Cardiac septum (tissue), 1 donor: ENCODE results near the gene HOXA6. TPM values are rescaled to one million over a fixed set of nuclear protein-coding genes. Genes with fewer than 3 reads are reported as not detected.

Experiments used
- DNase-seq: peaks from one replicate; pipeline ENCODE4 v3.0.0-alpha.2; 2020; ENCODE audit warnings: low spot score
- intact Hi-C: fragments of 100-400 bp; cut with DNase I; formaldehyde crosslinking; loops from one replicate; pipeline ENCODE4 v1.14.0; 2022
- total RNA-seq: library from RNA; stranded (reverse); fragmentation: NEBNext Ultra II Directional; extraction: Animal tissue kit (Norgen Biotek cat#: 25700); gene quantifications from one replicate; pipeline ENCODE4 v1.2.1, GENCODE V29; 2021
- donor health status: DM: no; HTN: no; CAD: no.

The HOXA6 gene
- total RNA-seq, 1 donor from 2014 or later = not detected

DNA sequence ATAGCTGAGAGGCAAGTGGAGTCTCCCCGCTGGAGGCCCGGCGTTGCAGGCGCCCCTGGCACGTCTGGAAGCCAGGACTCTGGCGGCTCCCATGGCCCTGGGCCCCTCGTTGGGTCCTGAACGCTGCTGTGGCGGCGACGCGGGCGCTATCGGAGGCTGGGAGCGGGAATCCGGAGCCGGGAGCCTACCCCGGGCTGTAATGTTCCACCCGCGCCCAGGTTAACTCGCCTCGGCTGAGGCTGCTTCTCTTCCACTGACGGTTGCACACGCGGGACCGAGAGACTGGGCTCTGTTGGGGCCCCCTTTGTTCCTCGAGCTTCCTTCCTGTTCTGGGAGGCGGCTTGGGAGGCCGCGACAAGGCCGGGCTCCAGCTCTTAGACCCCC lies 2.8 kb downstream of the HOXA6 start:
- DNase-seq = peak; percentile 47
- intact Hi-C loops = no loop called here

DNA sequence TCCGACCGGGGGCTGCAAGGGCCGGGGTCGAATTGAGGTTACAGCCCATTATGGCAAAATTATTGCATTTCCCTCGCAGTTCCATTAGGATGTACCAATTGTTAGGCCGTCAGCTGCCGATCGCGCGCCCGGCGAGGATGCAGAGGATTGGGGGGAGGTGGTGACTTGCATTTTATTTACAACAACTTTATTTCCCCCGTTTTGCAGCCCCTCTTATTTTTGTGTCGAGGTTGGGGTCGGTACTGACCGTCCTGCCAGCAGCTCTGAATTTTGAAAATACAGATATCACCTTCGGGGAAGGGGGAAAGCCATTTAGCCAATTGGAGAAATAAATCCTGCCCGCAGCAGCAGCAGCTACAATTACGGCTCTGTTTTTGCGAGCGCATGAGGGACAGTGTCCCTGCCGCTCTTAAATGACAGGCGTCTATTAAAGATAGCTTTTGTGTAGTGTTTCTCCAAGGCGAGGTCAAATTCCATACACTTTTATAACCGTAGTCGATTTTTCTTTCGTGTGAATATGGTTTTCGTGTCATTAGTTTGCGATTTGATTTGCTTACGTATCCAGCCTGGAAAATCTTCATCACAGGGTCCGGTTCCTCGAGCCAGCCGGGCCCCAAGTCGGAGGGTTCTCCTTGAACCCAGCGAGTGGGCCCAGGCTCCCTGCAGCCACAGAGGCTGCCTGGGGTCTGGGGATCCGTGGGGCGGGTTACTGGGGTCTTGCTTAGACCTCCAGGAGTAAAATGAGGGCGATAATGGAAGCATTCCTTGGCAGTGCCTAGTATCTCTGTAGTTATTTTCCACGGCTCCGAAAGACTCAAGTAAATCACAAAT lies 3.4 kb downstream of the HOXA6 start:
- DNase-seq = no peak

DNA sequence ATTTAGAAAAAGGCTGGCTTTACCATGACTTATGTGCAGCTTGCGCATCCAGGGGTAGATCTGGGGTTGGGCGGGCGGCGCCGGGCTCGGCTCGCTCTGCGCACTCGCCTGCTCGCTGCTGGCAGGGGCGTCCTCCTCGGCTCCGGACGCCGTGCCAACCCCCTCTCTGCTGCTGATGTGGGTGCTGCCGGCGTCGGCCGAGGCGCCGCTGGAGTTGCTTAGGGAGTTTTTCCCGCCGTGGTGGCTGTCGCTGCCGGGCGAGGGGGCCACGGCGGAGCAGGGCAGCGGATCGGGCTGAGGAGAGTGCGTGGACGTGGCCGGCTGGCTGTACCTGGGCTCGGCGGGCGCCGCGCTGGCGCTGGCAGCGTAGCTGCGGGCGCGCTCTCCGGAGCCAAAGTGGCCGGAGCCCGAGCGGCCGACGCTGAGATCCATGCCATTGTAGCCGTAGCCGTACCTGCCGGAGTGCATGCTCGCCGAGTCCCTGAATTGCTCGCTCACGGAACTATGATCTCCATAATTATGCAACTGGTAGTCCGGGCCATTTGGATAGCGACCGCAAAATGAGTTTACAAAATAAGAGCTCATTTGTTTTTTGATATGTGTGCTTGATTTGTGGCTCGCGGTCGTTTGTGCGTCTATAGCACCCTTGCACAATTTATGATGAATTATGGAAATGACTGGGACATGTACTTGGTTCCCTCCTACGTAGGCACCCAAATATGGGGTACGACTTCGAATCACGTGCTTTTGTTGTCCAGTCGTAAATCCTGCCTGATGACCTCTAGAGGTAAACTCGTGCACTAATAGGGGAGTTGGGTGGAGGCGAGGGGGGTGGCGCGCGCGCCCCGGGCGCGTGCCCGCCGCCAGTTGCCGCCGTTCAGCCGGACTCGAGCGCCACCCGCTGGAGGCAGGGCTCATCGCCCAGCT lies 4.3 kb downstream of the HOXA6 start, which contains the start of gene HOXA5:
HOXA5 (minus strand) TSS at position 659 of the 927 bp plus-strand sequence; CDS start at position 585, 74 bp downstream.
- intact Hi-C loops = no loop called here
- peak; percentile 73 for DNase-seq

More for the DNA sequence above, 3.4 kb downstream of the HOXA6 start:
- intact Hi-C loops = no loop called here

DNA sequence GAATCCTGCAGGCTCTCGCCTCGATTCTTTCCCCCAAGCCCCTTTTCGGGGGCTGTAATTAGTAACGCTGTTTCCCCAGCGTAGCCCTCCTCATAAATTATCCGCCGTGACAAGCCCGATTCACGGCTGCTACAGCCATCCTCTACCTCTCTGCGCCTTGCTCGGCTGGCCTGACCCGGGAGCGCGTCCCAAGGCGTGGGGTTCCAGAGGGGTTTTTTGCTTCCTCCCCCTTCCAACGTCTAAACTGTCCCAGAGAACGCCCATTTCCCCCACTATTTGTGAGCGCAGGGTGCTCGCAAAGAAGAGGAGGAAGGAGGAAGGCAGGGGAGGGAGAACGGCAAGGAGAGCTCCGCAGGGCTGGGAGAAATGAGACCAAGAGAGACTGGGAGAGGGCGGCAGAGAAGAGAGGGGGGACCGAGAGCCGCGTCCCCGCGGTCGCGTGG lies 5.0 kb downstream of the HOXA6 start:
- intact Hi-C loops = no loop called here
- peak; percentile 43 for DNase-seq

DNA sequence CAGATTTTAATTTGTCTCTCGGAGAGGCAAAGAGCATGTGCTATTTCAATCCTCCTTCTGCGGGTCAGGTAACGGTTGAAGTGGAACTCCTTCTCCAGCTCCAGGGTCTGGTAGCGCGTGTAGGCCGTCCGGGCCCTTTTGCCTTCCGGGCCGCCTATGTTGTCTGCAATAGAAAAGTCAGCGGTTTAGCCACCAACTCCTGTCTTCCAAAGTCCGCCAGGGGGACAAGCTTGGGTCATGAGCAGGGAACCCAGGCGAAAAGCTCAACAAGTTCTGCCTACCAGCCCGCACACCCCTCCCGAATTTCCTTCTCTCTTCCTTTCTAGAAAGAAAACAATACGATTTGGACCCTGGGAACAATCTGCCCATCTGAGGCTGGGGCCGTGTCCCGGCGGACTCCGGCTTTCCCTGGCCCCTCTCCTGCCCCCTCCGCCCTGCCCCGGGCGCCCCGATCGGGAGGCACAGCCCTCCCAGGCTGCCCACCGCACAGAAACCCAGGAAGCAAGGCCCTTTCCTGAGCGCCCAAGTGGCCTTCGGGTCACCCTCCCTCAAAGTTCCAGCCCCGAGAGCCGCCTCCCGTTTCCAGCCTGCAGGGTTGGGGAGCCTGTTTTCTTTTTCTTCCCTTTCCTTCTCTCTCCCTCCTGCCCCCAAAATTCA lies 5.5 kb downstream of the HOXA6 start:
- DNase-seq = peak; percentile 66
- intact Hi-C loops = no loop called here

DNA sequence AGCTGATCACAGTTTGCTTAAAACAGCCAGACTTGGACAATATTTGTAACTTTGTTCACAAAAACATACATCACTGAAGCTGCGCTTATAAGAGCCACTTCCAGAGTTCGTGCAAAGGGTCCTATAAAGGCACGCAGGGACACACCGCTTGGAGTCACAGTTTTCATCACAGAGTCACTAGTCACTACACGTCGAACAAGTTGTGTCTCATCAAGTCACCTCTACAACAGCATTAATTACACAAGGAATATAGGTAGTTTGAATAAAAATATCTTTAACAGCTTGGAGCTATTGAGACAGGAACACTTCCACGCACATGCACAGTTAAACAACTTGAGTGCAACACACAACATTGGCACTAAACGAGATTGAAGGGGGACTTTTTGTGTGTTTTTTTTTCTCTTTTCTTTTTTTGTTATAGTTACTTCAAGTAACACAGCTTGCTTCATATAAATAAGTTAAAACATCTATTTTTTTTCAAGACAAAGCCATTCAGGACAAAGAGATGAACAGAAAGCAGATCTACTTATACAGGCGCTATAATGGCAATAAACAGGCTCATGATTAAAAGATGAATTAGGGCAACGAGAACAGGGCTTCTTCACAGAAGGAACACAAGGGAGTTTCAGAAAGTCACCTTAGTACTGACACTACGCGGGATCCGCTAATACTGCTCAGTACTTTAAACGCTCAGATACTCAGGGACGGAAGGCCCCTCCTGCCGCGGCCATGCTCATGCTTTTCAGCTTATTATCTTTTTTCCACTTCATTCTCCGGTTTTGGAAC lies 6.2 kb downstream of the HOXA6 start:
- DNase-seq = no peak
- intact Hi-C loops = no loop called here

DNA sequence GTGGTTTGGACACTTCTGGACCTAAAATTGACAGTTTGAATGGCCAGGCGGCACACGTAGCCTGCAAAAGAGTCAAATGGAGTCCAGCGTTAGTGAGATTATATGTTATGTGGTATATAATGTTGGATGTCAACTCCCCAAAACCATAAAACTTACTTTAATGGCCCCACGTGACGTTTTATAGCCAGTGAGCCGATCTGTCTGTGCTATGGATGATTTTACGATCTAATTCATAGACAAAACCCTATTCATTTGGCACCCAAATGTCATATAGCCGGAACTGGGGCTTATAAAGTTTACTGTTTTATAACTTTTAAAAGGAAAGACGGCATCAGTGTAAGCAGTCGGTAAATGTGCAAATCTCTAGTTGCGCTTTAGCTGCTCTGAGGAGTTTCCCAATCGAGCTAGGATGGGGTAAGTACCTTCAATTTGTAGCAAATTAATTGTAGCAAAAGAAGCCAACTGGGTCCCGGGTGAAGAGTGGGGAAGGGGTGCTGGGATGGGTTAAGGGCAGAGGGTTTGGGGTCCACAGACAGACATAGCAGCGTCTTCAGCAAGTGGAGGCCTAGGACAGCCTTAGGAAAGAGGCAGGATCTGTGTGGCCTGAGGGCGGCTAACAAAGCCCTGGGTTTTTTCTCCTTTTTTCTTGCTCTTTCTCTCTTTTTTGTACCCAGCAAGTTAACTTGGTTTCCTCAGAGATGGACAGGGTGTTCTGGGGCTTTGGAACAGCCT lies 7.3 kb downstream of the HOXA6 start:
- DNase-seq = no peak
- intact Hi-C loops = no loop called here

DNA sequence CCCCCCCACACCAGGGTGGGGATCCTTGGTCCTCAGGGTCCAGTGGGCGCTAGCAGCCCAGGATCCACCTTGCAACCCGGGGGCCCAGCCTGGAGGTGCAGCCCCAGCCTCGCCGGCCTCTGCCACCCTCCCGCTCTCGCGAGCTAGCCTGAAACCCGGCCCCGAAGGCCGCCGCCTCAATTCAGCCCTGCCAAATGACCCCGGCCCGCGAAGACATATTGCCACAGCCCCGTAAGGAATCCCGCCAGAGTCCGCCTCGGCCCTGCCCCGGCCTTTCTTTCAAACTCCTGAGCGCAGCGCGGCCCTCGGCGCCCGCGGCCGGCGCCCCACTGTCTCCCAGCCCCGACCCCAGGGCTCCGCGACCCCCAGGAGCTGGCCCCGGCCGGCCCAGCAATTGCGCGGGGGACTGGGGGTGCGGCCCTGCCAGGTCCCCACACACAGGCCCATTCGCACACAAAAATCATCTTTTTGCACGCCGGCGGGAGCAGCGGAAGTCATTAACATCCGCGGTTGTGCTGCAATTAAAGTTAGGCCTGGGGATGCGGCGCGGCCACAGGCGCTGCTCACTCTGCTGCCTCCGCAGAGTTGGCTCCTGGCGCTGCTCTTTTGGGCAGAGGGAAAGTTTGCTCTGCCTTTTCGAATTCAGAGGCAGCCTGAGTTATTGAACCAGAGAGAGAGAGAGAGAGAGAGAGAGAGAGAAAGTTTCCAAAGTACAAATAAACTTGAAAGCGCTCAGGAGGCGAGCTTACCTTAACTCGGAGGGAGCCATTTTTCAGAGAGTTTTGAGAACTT lies 8.0 kb downstream of the HOXA6 start:
- DNase-seq = no peak
- intact Hi-C loops = no loop called here

DNA sequence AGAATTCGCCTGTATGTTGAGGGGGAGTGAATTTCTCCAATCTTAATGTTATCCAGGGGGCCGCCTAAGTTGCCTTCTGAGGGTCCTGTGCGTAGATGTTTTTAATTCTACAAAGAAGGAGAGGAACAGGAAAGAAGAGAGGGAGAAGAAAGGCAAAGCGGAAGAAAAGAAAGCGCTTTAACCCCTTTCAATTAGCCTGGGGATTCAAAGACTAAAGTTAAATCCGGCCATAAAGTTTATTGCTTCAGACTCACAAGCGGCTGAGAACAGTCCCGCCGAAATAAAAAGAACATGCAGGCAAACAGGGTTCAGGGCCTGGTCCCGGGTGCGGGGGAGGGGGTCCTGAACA lies 8.6 kb downstream of the HOXA6 start:
- DNase-seq = no peak
- intact Hi-C loops = no loop called here

DNA sequence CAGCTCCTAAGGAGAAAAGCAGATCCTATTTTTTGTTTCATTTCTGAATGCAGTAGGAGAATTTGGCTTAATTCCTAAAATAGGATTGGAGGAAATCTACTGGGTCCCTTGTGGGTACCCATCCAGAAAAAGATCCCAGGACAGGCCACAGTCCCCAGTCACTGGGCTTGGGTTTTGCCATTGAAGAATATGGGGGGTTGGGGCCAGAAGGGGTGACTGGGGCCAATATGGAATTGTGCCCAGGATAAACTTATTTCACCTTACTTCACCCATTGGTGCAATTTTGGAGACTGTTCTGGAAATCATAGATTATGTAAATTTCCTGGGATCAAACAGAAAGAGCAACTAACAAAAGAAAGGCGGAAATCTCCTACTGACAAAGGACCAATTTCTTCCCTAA lies 9.1 kb downstream of the HOXA6 start:
- DNase-seq = no peak
- intact Hi-C loops = no loop called here

DNA sequence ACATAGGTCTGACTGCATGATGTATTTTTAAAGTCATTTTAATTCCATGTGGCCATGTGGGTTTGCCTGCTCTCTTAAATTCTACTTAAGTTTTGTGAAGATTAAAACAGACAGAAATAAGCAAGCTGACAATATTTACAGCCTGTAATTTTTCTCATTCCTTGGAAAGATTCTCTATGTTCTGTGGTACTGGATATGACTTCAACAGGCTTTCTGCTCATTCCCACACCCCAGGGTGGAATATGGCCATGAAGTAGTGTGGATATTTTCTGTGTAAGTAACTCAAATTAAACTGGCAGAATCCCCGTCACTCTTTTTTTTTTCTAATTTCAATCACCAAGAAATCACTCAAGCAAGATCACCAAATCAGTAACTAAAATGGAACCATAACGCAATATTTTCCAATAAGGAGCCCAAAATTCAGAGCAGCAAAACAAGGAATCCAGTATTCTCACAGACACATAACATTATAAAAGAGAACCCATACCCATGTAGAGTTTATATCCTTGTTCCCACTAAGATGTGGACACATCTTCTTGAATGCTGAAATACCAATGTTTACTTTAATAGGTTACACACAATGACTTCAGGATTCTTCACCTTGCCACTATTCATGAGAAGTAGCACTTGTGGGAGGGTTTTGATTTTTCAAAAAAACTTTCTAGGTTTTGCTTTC lies 9.8 kb downstream of the HOXA6 start:
- DNase-seq = no peak
- intact Hi-C loops = no loop called here

DNA sequence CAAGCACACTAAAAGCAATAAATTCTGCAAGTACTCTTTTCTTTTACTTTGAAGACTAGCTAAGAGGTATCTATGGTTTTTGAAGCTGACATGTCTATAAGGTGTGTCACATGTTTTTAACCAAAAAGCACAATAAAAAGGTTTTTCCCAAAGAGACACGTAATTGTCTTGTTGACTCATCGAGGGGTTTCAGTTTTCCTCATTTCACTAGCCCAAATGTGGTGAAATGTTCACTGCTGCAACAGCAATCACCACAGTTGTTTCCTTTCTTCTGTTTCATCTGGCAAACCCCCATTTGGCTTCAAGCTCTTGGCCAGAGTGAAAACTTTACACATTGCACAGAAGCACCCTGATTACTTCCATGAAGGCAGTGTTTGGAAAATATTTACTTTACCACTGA lies 13.2 kb downstream of the HOXA6 start:
- intact Hi-C loops = loop anchor here (5.0 kb wide), 1 partner anchor 272 kb away; the partner anchor contains the start of gene SKAP2

DNA sequence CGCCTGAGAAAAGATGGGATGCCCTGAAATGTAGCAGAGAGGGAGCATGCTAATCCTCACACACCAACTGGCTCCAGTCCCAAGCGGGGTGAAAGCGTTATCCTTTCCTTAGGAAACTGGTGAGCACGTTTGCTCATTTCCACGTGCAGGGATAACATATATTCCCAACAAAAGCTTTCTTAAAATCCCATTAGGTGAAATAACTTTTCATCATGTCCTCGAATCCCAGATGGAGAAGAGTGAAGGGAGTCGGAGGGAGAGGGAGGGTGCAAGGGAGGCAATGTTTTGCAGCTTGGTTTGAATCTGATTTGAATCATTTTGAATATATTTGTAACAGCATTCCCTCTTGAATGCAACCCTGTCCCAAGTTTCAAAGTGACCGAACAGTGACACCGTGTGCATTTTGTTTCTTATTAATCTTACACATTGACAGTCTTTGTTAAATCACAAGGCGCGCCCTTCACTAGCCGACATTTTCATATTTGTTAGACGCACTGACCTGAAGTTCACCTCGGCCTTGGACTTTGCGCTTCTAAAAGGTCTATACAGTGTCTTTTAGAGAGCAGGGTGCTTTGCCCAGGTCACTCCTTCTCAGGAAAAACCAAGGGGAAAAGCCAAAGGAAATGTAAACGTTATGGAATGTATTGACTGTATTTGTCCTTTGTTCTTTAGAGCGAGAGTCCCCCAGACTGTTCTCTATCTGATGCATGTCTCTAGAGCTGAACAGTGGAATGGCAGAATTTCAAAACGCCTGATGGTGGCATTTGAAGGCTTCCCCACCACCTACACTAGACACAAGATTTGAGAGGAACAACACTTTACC lies 14.0 kb downstream of the HOXA6 start:
- no peak for DNase-seq
- intact Hi-C loops = loop anchor here (5.0 kb wide), 1 partner anchor 271 kb away; the partner anchor contains the start of gene SKAP2

More for the DNA sequence above, 13.2 kb downstream of the HOXA6 start:
- no peak for DNase-seq

DNA sequence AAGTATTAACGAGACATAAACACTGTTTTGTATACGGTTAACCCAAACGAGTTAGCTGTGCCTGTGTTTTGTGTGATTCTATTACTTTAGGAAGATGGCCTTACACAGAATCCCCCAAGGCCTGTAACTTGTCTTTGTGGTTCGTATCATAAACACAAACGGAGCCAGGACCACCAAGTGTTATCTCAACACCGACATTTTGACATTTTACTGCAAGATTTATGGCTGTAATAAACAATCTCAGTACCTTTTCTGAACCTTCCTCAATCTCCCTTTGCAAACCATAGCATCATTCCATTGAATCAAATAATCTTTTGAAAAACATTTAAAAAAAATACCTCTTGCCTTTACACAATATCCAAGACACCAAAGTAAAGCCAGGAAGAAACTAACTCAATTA lies 14.6 kb downstream of the HOXA6 start:
- intact Hi-C loops = loop anchor here (5.0 kb wide), 1 partner anchor 271 kb away; the partner anchor contains the start of gene SKAP2

DNA sequence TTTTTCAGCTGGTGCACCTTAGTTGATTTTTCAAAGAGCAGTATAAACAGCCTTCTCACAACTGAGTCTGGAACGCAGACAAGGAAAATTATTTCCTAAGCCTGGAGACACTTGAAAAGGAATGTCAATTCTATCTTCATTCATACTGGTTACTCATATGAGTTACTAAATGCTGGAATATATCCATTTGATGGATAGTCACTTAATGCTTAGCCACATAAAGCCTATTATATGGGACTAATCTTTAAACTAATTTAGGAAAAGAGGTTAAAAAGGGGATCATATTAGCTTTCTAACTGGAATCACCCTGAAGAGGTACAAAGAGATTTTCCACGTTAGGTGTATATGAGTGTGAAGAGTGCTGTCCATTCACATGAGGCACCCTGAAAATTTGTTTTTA lies 15.4 kb downstream of the HOXA6 start:
- DNase-seq = no peak
- intact Hi-C loops = loop anchor here (5.0 kb wide), 1 partner anchor 270 kb away; the partner anchor contains the start of gene SKAP2

More for the DNA sequence above, 14.6 kb downstream of the HOXA6 start:
- DNase-seq = no peak

DNA sequence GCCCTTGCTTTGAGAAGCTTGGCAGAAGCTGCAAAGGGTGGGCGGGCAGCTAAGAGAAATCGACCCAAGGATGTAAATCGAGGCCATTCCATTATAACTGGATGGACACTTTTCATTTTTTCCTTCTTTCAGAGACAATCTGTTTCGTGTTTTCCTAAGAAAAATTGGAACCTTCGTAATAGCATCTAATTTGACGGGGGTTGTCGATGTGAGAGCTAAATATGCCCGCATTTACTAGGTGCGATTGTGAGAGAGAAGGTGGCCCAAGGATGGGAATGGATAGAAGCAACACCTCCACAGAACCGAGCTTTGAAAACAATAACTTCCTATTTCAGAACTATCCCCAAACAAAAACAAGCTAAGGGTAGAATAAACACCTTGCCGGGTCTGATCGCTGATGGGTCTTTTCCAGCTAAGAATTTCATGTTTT lies 16.2 kb downstream of the HOXA6 start:
- intact Hi-C loops = loop anchor here (5.0 kb wide), 1 partner anchor 269 kb away; the partner anchor contains the start of gene SKAP2
- no peak for DNase-seq
